NCI-H446 (cell line): ENCODE data around the gene PSME3IP1.
"Not testable (repeated sequence)": the region's sequence is repeated elsewhere in the genome, so short reads cannot be mapped to it uniquely, and the experiment has no call there.

Source experiments
- DNase-seq, 2 experiments: peaks; one replicate each; lab custom pipeline; 2025; lab: John Stamatoyannopoulos, UW

PSME3IP1 gene

GRCh38 chr16:57185945-57186871 is at the start of gene PSME3IP1, which contains the start of gene RSPRY1:
Gene PSME3IP1, minus strand, starts transcription at chr16:57186039. Its CDS starts 12,185 bp downstream, at chr16:57173854.
Gene RSPRY1, plus strand, starts transcription at chr16:57186329. Its CDS starts 18,330 bp downstream, at chr16:57204659.
- peak; percentile 88 to 97 for DNase-seq

GRCh38 chr16:57235128-57236021 is 49.5 kb upstream of the PSME3IP1 start:
- no peak for DNase-seq

GRCh38 chr16:57234707-57235092 is 48.9 kb upstream of the PSME3IP1 start:
- no peak for DNase-seq

GRCh38 chr16:57233944-57234706 is 48.3 kb upstream of the PSME3IP1 start:
- DNase-seq = no peak

GRCh38 chr16:57231821-57232350 is 46.0 kb upstream of the PSME3IP1 start:
- no peak for DNase-seq

- no peak for DNase-seq
Observed at GRCh38 chr16:57229079-57229478, 43.2 kb upstream of the PSME3IP1 start.

GRCh38 chr16:57226701-57227621 is 41.1 kb upstream of the PSME3IP1 start:
- no peak for DNase-seq

- DNase-seq = no peak
Observed at GRCh38 chr16:57225978-57226377, 40.1 kb upstream of the PSME3IP1 start.

- no peak for DNase-seq
Observed at GRCh38 chr16:57224651-57225335, 39.0 kb upstream of the PSME3IP1 start.

- no peak for DNase-seq
Observed at GRCh38 chr16:57223057-57223456, 37.2 kb upstream of the PSME3IP1 start.

GRCh38 chr16:57216968-57217367 is 31.1 kb upstream of the PSME3IP1 start:
- no peak for DNase-seq

- DNase-seq = no peak
Observed at GRCh38 chr16:57213462-57213861, 27.6 kb upstream of the PSME3IP1 start.

- DNase-seq = no peak
Observed at GRCh38 chr16:57209780-57210179, 23.9 kb upstream of the PSME3IP1 start.

- DNase-seq = no peak
Observed at GRCh38 chr16:57208926-57209325, 23.1 kb upstream of the PSME3IP1 start.

GRCh38 chr16:57204675-57205074 is 18.8 kb upstream of the PSME3IP1 start:
- DNase-seq = no peak

GRCh38 chr16:57203451-57203850 is 17.6 kb upstream of the PSME3IP1 start:
- no peak for DNase-seq

GRCh38 chr16:57202095-57202886 is 16.5 kb upstream of the PSME3IP1 start:
- no peak for DNase-seq

GRCh38 chr16:57200926-57201325 is 15.1 kb upstream of the PSME3IP1 start:
- DNase-seq = not testable (repeated sequence)

- DNase-seq = not testable (repeated sequence)
Observed at GRCh38 chr16:57200321-57200720, 14.5 kb upstream of the PSME3IP1 start.
